Measurements from ENCODE around the gene RASGEF1C. TPM values are rescaled to one million over a fixed set of nuclear protein-coding genes. Genes with fewer than 3 reads are reported as not detected.

RASGEF1C gene
- total RNA-seq, 2 donors from 2014 or later: not detected

DNA sequence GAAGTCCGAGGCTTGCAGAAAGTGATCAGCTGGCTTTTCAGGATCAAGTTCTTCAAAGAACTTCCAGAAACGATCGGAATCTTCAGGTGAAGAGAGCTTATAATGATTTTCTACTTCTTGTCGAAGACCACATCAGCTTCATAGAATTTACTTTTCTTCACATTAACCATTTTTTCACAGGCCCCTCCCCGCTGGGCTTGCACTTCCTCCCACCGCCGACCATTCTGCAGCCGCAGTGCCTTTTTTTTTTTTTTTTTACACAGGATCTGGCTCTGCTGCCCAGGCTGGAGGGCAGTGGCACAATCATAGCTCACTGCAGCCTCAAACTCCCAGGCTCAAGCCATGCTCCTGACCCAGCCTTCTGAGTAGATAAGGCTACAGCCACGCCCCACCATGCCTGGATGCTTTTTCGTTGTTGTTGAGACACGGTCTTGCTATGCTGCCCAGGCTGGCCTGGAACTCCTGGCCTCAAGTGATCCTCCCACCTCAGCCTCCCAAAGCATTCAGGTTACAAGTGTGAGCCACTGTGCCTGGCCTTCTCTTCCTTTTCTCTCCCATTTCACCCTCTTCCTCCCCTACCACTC is 122.1 kb downstream of the RASGEF1C start:
- Histone ChIP-seq H3K27me3 (replicated peaks; ENCODE audit: insufficient read depth) (no peaks in the 10 kb centered on the region), H3K9me3 (no peaks in the 10 kb centered on the region), H3K4me3 (no peak overlapping the region), H3K36me3 (no peaks in the 10 kb centered on the region), H3K27ac (no peak overlapping the region), H3K4me1 (ENCODE audit: control insufficient read depth in 1 of 2, low read depth in 2 of 2) (peaks cover 4 to 9% of the 10 kb centered on the region in 2 donors)
- DNase-seq (ENCODE audit: low spot score): no peak
- TF ChIP-seq, protein P1, sequence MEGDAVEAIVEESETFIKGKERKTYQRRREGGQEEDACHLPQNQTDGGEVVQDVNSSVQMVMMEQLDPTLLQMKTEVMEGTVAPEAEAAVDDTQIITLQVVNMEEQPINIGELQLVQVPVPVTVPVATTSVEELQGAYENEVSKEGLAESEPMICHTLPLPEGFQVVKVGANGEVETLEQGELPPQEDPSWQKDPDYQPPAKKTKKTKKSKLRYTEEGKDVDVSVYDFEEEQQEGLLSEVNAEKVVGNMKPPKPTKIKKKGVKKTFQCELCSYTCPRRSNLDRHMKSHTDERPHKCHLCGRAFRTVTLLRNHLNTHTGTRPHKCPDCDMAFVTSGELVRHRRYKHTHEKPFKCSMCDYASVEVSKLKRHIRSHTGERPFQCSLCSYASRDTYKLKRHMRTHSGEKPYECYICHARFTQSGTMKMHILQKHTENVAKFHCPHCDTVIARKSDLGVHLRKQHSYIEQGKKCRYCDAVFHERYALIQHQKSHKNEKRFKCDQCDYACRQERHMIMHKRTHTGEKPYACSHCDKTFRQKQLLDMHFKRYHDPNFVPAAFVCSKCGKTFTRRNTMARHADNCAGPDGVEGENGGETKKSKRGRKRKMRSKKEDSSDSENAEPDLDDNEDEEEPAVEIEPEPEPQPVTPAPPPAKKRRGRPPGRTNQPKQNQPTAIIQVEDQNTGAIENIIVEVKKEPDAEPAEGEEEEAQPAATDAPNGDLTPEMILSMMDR (IDR thresholded peaks at IDR 0.05): no peak
- no peak for ATAC-seq (ENCODE audit: insufficient number of reproducible peaks, low FRiP score, low read depth)

DNA sequence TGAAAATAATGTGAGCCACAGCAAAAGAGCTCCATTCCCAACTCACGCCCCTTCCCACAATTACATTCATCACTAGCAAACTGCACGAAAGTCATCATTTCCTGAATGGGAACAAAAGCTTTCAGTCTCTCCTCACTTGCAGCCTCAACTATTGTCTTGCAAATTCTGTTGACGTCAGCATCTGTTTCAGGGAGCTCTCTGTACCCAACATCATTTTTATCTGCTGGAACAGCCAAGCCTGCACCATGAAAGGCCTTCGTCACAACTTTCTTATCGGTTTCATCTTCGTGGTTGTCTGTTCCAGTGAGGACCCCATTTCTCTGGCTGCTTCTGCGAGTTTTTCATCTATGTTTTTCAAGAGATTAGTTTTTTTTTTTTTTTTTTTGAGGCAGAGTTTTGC is 123.2 kb downstream of the RASGEF1C start:
- ATAC-seq (ENCODE audit: insufficient number of reproducible peaks, low FRiP score, low read depth) (no peak), DNase-seq (ENCODE audit: low spot score) (no peak)
- no peaks in the 10 kb centered on the region for H3K27me3 ChIP-seq (replicated peaks; ENCODE audit: insufficient read depth)
- peaks cover 0 to under 1% of the 10 kb centered on the region in 2 donors for H3K4me1 ChIP-seq (ENCODE audit: control insufficient read depth in 1 of 2, low read depth in 2 of 2)
- H3K9me3 ChIP-seq: no peaks in the 10 kb centered on the region
- no peak overlapping the region for H3K4me3 ChIP-seq
- TF ChIP-seq, protein P1 (IDR thresholded peaks at IDR 0.05): no peak
- no peaks in the 10 kb centered on the region for H3K36me3 ChIP-seq
- no peak overlapping the region for H3K27ac ChIP-seq

DNA sequence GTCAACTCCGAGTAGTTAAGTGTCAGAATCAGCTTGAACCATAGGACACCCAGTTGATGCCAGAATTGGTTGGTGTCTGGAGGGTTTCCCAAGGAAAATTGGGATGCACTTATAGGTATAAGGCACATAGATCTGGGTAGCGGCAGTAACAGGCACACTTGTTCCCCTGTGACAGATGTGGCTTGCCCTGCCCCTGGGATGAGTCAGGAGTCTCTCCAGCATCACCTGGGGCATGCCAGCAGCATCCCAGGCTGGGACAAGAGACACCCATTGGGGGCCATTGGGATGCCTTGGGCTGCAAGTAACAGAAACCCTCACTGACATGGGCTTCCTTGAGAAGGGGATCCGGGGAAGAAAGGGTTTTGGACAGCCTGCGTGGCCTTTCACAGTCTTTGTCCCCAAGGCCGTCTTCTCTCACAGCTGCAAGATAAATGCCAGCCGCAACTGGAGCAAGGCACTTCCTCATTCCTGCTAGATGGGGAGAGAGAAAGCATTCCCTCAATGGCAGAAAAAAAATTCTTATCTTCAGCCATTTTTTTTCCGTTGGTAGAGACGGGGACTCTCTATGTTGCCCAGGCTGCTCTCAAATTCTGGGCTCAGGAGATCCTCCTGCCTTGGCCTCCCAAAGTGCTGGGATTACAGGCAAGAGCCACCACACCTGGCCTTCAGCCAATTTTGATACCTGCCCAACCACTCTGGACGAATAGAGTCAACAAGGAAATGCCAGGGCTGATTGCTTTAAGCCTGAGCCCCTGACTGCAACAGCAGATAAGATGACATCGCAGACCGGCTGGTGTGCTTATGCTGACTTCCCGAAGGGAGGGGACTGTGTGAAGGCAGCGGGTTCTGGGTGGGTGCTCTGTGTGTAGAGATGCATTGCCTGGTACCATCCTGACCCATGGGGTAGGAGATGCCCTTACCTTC is 124.1 kb downstream of the RASGEF1C start:
- TF ChIP-seq, protein P1 (IDR thresholded peaks at IDR 0.05): no peak
- H3K36me3 ChIP-seq: no peaks in the 10 kb centered on the region
- no peak overlapping the region for H3K4me3 ChIP-seq
- no peak for ATAC-seq (ENCODE audit: insufficient number of reproducible peaks, low FRiP score, low read depth)
- H3K27ac ChIP-seq: no peak overlapping the region
- no peaks in the 10 kb centered on the region for H3K27me3 ChIP-seq (replicated peaks; ENCODE audit: insufficient read depth)
- DNase-seq (ENCODE audit: low spot score): no peak
- no peaks in the 10 kb centered on the region for H3K9me3 ChIP-seq
- no peaks in the 10 kb centered on the region for H3K4me1 ChIP-seq (ENCODE audit: control insufficient read depth in 1 of 2, low read depth in 2 of 2)

DNA sequence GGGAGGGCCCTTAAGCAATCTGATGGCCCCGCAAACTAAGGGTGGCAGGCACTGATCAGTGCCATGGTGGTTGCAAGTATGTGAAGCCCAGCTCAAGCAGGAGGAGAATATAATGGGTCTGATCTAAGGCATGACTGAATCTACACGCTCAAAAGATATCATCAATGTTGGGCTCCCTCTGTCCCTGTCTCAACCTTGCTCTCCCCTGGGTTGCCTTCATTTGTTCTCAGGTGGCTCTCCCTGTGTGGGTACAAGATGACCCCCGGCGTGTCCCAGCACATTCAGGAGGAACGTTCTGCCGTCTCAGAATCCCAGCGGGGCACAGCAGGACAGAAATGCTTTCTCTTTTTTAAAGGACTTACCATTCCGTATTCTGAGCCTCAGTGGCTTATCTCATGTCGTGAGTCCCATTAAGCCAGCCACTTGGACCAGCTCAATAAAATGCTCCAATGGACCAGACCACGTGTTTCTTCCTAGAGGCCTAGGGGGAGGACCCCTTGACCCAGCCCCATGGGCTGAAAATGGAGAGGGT is 125.4 kb downstream of the RASGEF1C start:
- TF ChIP-seq, protein P1 (IDR thresholded peaks at IDR 0.05): no peak
- no peak for DNase-seq (ENCODE audit: low spot score)
- no peak overlapping the region for H3K4me3 ChIP-seq

More for the DNA sequence above, 125.4 kb downstream of the RASGEF1C start:
- Histone ChIP-seq H3K4me1 (ENCODE audit: control insufficient read depth in 1 of 2, low read depth in 2 of 2) (no peaks in the 10 kb centered on the region), H3K27ac (no peak overlapping the region), H3K27me3 (replicated peaks; ENCODE audit: insufficient read depth) (no peaks in the 10 kb centered on the region), H3K9me3 (no peaks in the 10 kb centered on the region), H3K36me3 (no peaks in the 10 kb centered on the region)
- no peak for ATAC-seq (ENCODE audit: insufficient number of reproducible peaks, low FRiP score, low read depth)
